IPS-NIHi7 (cell line): ENCODE results near the gene SURF6.
"Not testable (repeated sequence)": the region's sequence is repeated elsewhere in the genome, so short reads cannot be mapped to it uniquely, and the experiment has no call there.

Source experiments
- DNase-seq: peaks from one replicate; pipeline ENCODE4 v3.0.0; 2012; ENCODE audit warnings: mixed read lengths; ENCODE audit errors: extremely low spot score

The SURF6 gene

DNA sequence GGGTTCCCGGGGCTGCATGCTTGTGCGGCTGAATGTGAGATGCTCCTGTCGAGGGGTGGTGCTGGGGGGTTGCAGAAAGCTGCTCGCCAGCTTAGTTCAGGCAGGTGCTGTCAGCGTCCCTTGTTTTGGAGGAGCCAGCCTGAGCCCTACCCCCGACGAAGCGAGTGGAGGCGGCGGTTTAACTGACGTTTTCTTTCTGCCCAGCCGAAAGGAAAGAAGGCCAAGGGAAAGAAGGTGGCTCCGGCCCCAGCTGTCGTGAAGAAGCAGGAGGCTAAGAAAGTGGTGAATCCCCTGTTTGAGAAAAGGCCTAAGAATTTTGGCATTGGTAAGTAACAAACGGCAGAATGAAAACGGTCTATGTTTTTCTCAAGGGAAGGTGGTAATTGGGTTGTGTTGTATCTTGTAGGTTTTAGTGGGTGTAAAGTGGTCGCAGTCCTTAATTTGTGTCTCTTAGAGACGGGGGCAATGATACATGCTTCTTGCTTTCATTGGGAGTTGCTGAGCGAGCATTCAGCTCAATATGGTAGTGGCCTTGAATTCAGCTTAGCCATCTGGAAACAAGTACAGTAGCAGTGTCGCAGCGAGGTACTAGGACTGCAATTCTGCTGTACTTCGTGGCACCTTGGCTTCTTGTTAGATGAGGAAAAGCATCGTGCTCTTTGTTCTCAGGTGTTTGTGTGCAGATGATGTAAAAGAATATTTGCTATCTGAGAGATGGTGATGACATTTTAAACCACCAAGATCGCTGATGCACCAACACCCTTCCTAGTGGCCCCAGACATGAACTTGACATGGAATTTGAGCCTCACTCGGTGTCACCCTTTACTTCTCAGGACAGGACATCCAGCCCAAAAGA, 13.0 kb upstream of the SURF6 start:
- DNase-seq: no peak

- DNase-seq: peak; percentile 85
Observed at GRCh38 chr9:133347985-133348717, 12.2 kb upstream of the SURF6 start, which contains the start of the genes MED22 and RPL7A. MED22 (minus strand) TSS chr9:133348131; CDS start chr9:133346662, 1,469 bp downstream. RPL7A (plus strand) TSS chr9:133348218; CDS start chr9:133348244, 26 bp downstream.

- peak; percentile 50 for DNase-seq
Observed at GRCh38 chr9:133347515-133347984, 11.6 kb upstream of the SURF6 start.

DNA sequence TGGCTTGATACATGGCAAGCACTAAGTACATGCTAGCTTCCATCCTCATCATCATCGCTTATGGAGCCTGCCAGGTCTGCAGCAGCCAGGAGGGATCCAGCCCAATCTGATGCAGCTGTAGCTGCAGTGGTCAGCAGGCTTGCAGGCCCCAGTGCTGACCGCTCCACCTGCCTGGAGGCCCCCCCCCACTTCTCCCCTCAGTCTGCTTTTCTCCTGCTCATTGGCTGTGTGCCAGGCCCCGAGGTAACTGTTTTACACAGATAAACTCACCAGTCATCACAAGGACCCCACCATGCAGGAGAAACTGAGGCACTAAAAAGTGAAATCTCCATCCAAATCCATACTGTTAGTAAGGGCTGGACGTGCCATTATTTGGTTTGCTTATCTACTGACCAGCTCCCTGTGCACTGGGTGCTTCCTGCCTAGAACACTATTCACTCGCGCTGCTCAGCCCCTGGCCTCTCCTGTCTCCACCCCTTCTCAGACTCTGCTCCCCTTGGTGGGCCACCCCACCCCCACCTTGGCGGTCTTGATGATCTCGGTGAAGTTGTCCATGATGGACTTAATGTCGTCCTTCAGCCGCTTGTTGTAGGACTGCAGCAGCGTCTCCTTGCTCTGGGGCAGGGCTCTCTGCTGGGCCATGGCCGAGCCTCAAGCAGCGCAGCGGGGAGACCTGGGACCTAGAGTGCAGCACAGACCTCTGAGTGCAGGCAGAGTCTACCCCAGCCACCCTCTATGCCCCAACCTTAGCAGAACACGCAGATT, 10.2 kb upstream of the SURF6 start:
- no peak for DNase-seq

DNA sequence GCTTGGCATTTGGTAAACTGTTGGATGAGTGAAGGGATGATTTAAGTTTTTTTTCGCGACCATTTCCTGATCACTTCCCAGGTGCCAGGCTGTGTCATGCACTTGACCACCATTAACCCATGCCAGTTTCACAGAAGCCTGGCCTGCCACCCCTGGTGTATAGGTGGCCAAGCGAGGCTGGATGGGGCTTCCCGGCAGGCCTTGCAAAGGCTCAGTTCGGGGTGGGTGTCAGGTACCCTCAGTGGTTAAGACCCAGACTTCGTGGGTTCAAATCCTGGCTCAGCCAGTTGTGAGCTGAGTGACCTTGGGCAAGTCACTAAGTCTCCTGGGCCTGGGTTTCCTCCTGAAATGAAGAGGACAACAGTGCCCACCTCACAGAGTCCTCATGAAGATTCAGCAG, 9.6 kb upstream of the SURF6 start:
- DNase-seq: no peak

DNA sequence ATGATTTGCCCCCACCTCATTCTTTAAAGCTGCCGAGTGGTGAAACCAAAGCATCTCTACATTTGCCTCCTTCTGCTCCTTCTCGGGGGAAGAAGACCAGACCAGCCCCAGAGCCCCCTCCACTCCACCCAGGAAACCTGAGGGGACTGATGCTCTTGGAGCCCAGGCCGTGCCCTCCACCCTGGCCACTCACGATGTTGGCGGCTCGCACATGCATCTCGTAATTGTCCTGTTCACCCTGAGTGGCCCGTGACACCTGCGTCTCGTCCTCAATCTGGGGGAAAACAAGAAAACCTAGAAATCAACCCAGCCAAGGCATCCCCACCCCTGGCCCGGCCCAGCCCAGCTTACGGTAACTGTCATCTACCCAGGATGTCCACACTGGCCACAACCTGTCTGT, 9.0 kb upstream of the SURF6 start:
- no peak for DNase-seq

DNA sequence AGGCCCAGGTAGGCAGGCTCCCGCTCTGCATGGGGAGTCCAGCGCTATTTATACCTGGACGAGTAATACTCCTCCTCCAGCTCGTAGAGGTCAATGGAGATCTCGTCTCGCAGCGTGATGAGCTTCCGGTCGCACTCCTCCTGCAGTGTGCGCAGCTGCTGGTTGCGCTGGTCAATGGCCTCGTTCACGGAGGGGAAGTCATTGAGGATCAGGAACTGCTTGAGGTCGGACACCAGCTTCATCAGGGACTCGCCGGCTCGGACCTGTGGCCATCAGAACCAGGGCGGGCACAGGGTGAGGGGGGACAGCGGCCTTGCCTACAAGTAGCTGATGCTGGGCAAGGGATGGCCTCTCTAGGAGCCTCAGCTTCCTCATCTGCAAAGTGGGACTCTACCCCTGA, 8.1 kb upstream of the SURF6 start:
- no peak for DNase-seq

- DNase-seq: peak; percentile 21
Observed at GRCh38 chr9:133342570-133342969, 6.6 kb upstream of the SURF6 start.

DNA sequence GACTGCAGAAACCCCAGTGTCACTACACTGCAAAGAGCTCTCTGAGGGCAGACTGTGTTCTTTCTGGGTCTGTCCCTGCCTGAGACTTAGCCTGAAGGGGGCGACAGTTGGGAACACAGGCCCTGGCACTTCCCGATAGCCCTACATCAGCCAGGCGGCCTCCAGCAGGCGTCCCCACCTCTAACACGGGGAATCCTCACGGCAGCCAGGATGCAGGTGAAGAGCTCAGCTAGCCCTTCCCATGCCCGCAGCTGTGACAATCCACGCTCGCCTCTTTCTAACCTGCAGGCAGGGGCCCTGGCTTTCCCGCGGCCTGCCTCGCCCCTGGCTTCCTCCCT, 6.0 kb upstream of the SURF6 start:
- DNase-seq: peak; percentile 68

- DNase-seq: no peak
Observed at GRCh38 chr9:133341369-133342068, 5.5 kb upstream of the SURF6 start.

GRCh38 chr9:133340916-133341315, 4.9 kb upstream of the SURF6 start:
- no peak for DNase-seq

- DNase-seq: no peak
Observed at GRCh38 chr9:133340256-133340655, 4.3 kb upstream of the SURF6 start.

GRCh38 chr9:133339641-133340040, 3.7 kb upstream of the SURF6 start:
- DNase-seq: no peak

- DNase-seq: not testable (repeated sequence)
Observed at GRCh38 chr9:133334888-133335287, 1.1 kb downstream of the SURF6 start.

- DNase-seq: peak; percentile 29
Observed at GRCh38 chr9:133334161-133334560, 1.8 kb downstream of the SURF6 start.

- no peak for DNase-seq
Observed at GRCh38 chr9:133333566-133333965, 2.4 kb downstream of the SURF6 start.

GRCh38 chr9:133333011-133333410, 3.0 kb downstream of the SURF6 start:
- no peak for DNase-seq

- no peak for DNase-seq
Observed at GRCh38 chr9:133332381-133332730, 3.6 kb downstream of the SURF6 start.

DNA sequence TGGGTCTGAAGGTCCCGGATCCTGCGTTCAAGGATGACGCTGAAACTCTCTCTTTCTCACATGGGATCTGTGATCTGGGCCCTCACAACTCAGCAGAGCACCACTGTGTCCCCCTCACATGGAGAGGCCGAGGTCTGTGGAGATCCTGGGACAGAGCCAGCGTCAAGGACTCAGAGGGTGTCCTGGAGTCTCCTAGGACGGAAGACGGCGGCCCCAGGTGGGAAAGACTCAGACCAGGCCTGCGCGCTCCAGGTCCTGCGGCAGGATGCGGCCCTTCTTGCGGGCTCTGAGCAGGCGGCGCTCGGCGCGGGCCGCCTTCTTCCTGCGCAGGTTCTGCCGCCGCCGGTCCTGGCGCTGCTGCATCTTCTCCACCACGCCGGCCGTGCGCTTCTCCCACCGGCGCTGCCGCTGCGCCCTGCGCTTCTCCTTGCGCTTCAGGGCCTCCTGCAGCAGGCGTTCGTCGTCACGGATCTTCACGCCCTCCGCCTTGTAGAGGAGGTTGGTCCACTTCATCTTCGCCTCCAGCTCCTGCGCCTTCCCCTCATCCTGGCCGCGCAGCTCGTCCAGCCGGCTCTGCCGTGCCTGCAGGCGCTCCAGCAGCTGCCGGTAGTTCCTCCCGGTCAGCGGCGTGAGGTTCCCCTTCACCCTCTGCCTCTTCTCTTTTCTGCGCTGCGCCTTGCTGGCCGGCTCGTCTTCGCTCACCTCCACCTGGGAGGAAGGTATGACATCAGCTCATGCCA, 4.2 kb downstream of the SURF6 start:
- no peak for DNase-seq

DNA sequence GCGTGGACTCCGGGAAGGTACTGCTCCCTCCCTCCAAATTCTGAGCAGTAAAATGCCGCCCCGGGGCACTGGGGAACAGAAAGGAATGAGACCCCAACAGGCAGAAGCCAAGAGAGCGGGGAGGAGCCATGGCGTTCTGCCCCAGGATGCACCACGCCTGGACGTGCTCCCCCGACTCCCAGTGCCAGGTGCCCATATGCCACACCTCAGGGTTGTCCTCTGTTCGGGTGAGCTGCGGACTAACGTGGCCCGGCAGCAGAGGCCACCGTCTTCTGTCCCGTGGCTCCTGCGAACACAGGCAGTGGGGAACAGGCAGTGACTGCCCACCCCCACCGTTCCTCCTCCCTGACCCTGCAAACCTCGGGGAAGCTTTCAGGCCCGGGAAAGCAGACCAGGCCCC, 4.8 kb downstream of the SURF6 start:
- DNase-seq: no peak
